Adrenal gland (tissue), 12 donors: Measurements from ENCODE around the gene MYH11. TPM values are rescaled to one million over a fixed set of nuclear protein-coding genes. Genes with fewer than 3 reads are reported as not detected.
A peak's percentile ranks its signal among the peaks of the same experiment; 100 is the strongest.

Source experiments
- DNase-seq, 7 donors: peaks; one replicate each; pipeline ENCODE4 v3.0.0-alpha.2; 2019 to 2020
- H3K27ac ChIP-seq, 5 donors: fragments of 200-600 bp; sonication (generic) in 4 of 5; 1 replicate in 3 of 5; 2 replicates in 2 of 5; pipeline versions ENCODE4 v1.5.1 to v1.8.0; 2016 to 2020; ENCODE audit warnings: mild to moderate bottlenecking in 1 of 5
- H3K27me3 ChIP-seq: fragments of 200-600 bp; 2 replicates; pipeline ENCODE4 v1.8.0; 2021
- H3K36me3 ChIP-seq, 2 donors: fragments of 200-600 bp; replicated peaks in 1 of 2; 1 replicate in 1 of 2; 2 replicates in 1 of 2; pipeline versions ENCODE4 v1.5.1 to v1.8.0; 2018 to 2022
- H3K4me1 ChIP-seq, 2 donors: fragments of 200-600 bp; replicated peaks in 1 of 2; 1 replicate in 1 of 2; 2 replicates in 1 of 2; pipeline versions ENCODE4 v1.5.1 to v1.8.0; 2018 to 2021
- H3K4me3 ChIP-seq, 4 donors: fragments of 200-600 bp; sonication (generic) in 3 of 4; one replicate each; pipeline ENCODE4 v1.5.1; 2016 to 2018
- H3K9me3 ChIP-seq, 3 donors: fragments of 200-600 bp; sonication (generic) in 1 of 3; replicated peaks in 1 of 3; 1 replicate in 2 of 3; 2 replicates in 1 of 3; pipeline versions ENCODE4 v1.5.1 to v1.8.0; 2016 to 2021
- POLR2A ChIP-seq, 2 donors: fragments of 450-650 bp; IDR thresholded peaks; one replicate each; pipeline ENCODE4 v1.6.1; 2017; ENCODE audit warnings: antibody characterized with exemption in 2 of 2, mild to moderate bottlenecking in 2 of 2, moderate library complexity in 1 of 2
- WGBS, 4 donors: extraction: QIAGEN DNeasy Blood & Tissue Kit in 2 of 4; methylation state at CpG; one replicate each; pipeline versions ENCODE4 v1.1.5 to v1.1.7; 2013 to 2017; 5-methylcytosine and 5-hydroxymethylcytosine counted together
- intact Hi-C, 2 donors: fragments of 100-400 bp; cut with DNase I; formaldehyde crosslinking; loops; one replicate each; pipeline versions ENCODE4 v1.14.1 to v1.15.0; 2022 to 2023
- polyA plus RNA-seq, 3 donors: library from polyadenylated mRNA; stranded (reverse); fragments of 200-250 nt in 2 of 3; fragments of 350-450 nt in 1 of 3; fragmentation: Illumina TruSeq in 1 of 3; extraction: RNeasy Lipid Tissue Mini Kit (QIAGEN cat#74804) in 1 of 3; gene quantifications; one replicate each; pipeline ENCODE4 v1.2.3, GENCODE V29; 2013 to 2014
- total RNA-seq, 9 donors: library from RNA; depleted of rRNA in 4 of 9; stranded (reverse); fragments of >200 nt in 4 of 9; fragments of 120-200 nt in 1 of 9; fragmentation: NEBNext Ultra II Directional in 1 of 9; extraction: Animal tissue kit (Norgen Biotek cat#: 25700) in 1 of 9; gene quantifications; one replicate each; pipeline versions ENCODE4 v1.1.0 to v1.2.4, GENCODE V29; 2013 to 2023
- TF ChIP-seq, protein P1 (sequence below), 6 experiments: fragments of 450-650 bp in 4 of 6; fragments of 200-600 bp in 2 of 6; sonication (generic) in 1 of 6; IDR thresholded peaks; 1 replicate in 5 of 6; 2 replicates in 1 of 6; pipeline versions ENCODE4 v1.5.1 to v1.8.0; 2016 to 2021; ENCODE audit warnings: antibody characterized with exemption in 6 of 6, mild to moderate bottlenecking in 2 of 6, moderate library complexity in 1 of 6
- donor health status: healthy with polysubstance abuse.
- donor health status: Bipolar disorder and iron deficiency.
- donor health status: DM: yes; HTN: yes; CAD: no.
- donor health status: DM: no; HTN: no; CAD: no.
- donor health status: DM: no; HTN: no; CAD: no.
- donor health status: DM: yes; HTN: yes; CAD: no.

MYH11 gene
- total and polyA plus RNA-seq, 12 donors, result 2.4 to 45.1 (median 16.5) TPM

DNA sequence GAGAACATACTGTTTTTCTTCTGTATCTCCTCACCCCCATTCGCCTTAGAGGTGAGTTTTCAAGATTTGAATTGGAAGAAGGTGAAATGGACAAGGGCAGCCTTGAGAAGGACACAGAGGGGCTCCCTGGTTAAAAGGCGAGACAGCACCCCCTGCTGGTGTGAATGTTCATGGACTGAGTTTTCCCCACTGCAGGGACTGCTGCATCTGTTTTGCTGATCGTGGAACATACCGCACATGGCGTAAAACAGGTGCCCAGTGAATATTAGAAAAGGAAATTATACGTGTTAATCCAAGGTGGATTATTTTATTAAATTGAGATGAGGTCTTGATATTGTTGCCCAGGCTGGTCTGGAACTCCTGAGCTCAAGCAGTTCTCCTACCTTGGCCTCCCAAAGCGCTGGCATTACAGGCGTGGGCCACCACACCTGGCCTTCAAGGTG is 152.3 kb downstream of the MYH11 start:
- H3K4me3 ChIP-seq, result no peak overlapping the region
- H3K9me3 ChIP-seq, result no peaks in the 10 kb centered on the region
- H3K27me3 ChIP-seq, result no peaks in the 10 kb centered on the region
- peak; percentile 67 to 91 (median 74) for DNase-seq
- peaks cover 0 to 16% of the 10 kb centered on the region in 2 donors for H3K36me3 ChIP-seq
- intact Hi-C loops, result loop anchor here in 1 of 2 donors (10.0 kb wide), 1 partner anchor 280 kb away; no protein-coding TSS in a partner anchor
- no peaks in the 10 kb centered on the region for H3K4me1 ChIP-seq
- 47 to 58% (median 53%) methylated on average over 8 of the region's 8 CpGs for WGBS, 4 donors
- TF ChIP-seq, protein P1, sequence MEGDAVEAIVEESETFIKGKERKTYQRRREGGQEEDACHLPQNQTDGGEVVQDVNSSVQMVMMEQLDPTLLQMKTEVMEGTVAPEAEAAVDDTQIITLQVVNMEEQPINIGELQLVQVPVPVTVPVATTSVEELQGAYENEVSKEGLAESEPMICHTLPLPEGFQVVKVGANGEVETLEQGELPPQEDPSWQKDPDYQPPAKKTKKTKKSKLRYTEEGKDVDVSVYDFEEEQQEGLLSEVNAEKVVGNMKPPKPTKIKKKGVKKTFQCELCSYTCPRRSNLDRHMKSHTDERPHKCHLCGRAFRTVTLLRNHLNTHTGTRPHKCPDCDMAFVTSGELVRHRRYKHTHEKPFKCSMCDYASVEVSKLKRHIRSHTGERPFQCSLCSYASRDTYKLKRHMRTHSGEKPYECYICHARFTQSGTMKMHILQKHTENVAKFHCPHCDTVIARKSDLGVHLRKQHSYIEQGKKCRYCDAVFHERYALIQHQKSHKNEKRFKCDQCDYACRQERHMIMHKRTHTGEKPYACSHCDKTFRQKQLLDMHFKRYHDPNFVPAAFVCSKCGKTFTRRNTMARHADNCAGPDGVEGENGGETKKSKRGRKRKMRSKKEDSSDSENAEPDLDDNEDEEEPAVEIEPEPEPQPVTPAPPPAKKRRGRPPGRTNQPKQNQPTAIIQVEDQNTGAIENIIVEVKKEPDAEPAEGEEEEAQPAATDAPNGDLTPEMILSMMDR (IDR thresholded peaks at IDR 0.05), result peak; percentile 65 to 87 (median 74)
- no peak for TF ChIP-seq POLR2A (IDR thresholded peaks at IDR 0.05)
- H3K27ac ChIP-seq, result no peak overlapping the region

GRCh38 chr16:15703029-15703736 is 153.6 kb downstream of the MYH11 start:
- intact Hi-C loops, result loop anchor here in 1 of 2 donors (10.0 kb wide), 1 partner anchor 278 kb away; no protein-coding TSS in a partner anchor
- TF ChIP-seq POLR2A (IDR thresholded peaks at IDR 0.05), result no peak
- TF ChIP-seq, protein P1 (IDR thresholded peaks at IDR 0.05), result no peak
- Histone ChIP-seq H3K36me3 (peaks cover 0 to 29% of the 10 kb centered on the region in 2 donors), H3K4me1 (no peaks in the 10 kb centered on the region), H3K27ac (no peak overlapping the region), H3K4me3 (no peak overlapping the region), H3K27me3 (no peaks in the 10 kb centered on the region), H3K9me3 (no peaks in the 10 kb centered on the region)
- 81 to 89% (median 83%) methylated on average over 14 of the region's 14 CpGs for WGBS, 4 donors
- no peak for DNase-seq

GRCh38 chr16:15701975-15702970 is 154.6 kb downstream of the MYH11 start:
- Histone ChIP-seq H3K4me3 (no peak overlapping the region), H3K27ac (no peak overlapping the region), H3K36me3 (peaks cover 0 to 38% of the 10 kb centered on the region in 2 donors), H3K4me1 (no peaks in the 10 kb centered on the region), H3K9me3 (no peaks in the 10 kb centered on the region), H3K27me3 (no peaks in the 10 kb centered on the region)
- TF ChIP-seq, protein P1 (IDR thresholded peaks at IDR 0.05), result no peak
- no peak for TF ChIP-seq POLR2A (IDR thresholded peaks at IDR 0.05)
- WGBS, 4 donors, result 82 to 86% (median 83%) methylated on average over 11 of the region's 11 CpGs
- no peak for DNase-seq
- intact Hi-C loops, result loop anchor here in 1 of 2 donors (10.0 kb wide), 1 partner anchor 277 kb away; no protein-coding TSS in a partner anchor

DNA sequence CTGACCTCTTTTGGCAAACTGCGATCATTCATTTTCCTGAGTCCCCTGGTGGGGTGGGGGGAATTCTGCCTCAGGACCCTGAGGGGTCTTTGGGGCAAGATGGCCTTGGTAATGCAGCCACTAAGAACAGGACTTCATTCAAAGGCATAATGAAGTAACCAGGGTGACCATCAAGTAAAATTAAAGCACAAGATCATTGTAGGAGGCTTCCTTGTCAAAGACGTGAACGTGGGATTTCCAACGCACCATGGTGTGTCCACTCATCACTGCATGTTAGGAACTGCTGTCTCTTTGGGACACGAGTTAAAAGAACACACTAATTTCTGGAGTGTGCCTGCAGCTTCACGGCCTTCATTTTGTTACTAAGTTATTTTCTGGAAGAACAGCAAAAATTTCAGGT is 155.5 kb downstream of the MYH11 start:
- Histone ChIP-seq H3K36me3 (peaks cover 0 to 48% of the 10 kb centered on the region in 2 donors), H3K4me3 (no peak overlapping the region), H3K27me3 (no peaks in the 10 kb centered on the region), H3K27ac (no peak overlapping the region), H3K4me1 (no peaks in the 10 kb centered on the region), H3K9me3 (no peaks in the 10 kb centered on the region)
- TF ChIP-seq, protein P1 (IDR thresholded peaks at IDR 0.05), result no peak
- intact Hi-C loops, result loop anchor here in 1 of 2 donors (10.0 kb wide), 1 partner anchor 277 kb away; no protein-coding TSS in a partner anchor
- no peak for DNase-seq
- 90 to 95% (median 94%) methylated on average over 6 of the region's 6 CpGs for WGBS, 4 donors
